ENCODE data around the gene MRAP. TPM values are rescaled to one million over a fixed set of nuclear protein-coding genes. Genes with fewer than 3 reads are reported as not detected.

MRAP gene
- total RNA-seq, 1 experiment from 2014 or later = not detected

GRCh38 chr21:32322676-32323075 is 24.0 kb downstream of the MRAP start:
- ChIA-PET CTCF (no interaction called here), POLR2A (ENCODE audit: unreplicated experiment) (no interaction called here)
- H3K4me1 ChIP-seq (replicated peaks; ENCODE audit: insufficient read depth) = no peaks in the 10 kb centered on the region
- H4K20me1 ChIP-seq (ENCODE audit: insufficient read depth) = no peaks in the 10 kb centered on the region
- TF ChIP-seq CTCF (conservative IDR thresholded peaks at IDR 0.05) (no peak), EZH2 (IDR thresholded peaks at IDR 0.05; ENCODE audit: low read depth) (no peak)
- no peak overlapping the region for H3K4me3 ChIP-seq
- H3K4me2 ChIP-seq = no peak overlapping the region
- no peaks in the 10 kb centered on the region for H3K9me2 ChIP-seq (ENCODE audit: insufficient read depth)
- DNase-seq = no peak
- no peaks in the 10 kb centered on the region for H3K9me3 ChIP-seq (ENCODE audit: insufficient read depth, low read depth)
- no peak overlapping the region for H3K27ac ChIP-seq
- H3K36me3 ChIP-seq (ENCODE audit: low read depth) = peaks cover 5% of the 10 kb centered on the region; the same call in 1 of the 2 replicates
- intact Hi-C loops (cut with micrococcal nuclease; ENCODE audit: unreplicated experiment) = no loop called here
- no peaks in the 10 kb centered on the region for H3K79me2 ChIP-seq (ENCODE audit: low read depth)
- no peak overlapping the region for H2AFZ ChIP-seq
- no peaks in the 10 kb centered on the region for H3F3A ChIP-seq (ENCODE audit: insufficient read depth, low read depth)
- BruUV-seq (replicated peaks) = no TSS peak
- H3K27me3 ChIP-seq (ENCODE audit: insufficient read depth, low read depth) = no peaks in the 10 kb centered on the region

- ChIA-PET POLR2A (ENCODE audit: unreplicated experiment) (no interaction called here), CTCF (no interaction called here)
- no peak overlapping the region for H3K4me3 ChIP-seq
- H3K9me3 ChIP-seq (ENCODE audit: insufficient read depth, low read depth) = no peaks in the 10 kb centered on the region
- H3K9me2 ChIP-seq (ENCODE audit: insufficient read depth) = no peaks in the 10 kb centered on the region
- DNase-seq = no peak
- H3K4me1 ChIP-seq (replicated peaks; ENCODE audit: insufficient read depth) = no peaks in the 10 kb centered on the region
- H3F3A ChIP-seq (ENCODE audit: insufficient read depth, low read depth) = no peaks in the 10 kb centered on the region
- peaks cover 5% of the 10 kb centered on the region; the same call in 1 of the 2 replicates for H3K36me3 ChIP-seq (ENCODE audit: low read depth)
- TF ChIP-seq EZH2 (IDR thresholded peaks at IDR 0.05; ENCODE audit: low read depth) (no peak), CTCF (conservative IDR thresholded peaks at IDR 0.05) (no peak)
- no peaks in the 10 kb centered on the region for H3K79me2 ChIP-seq (ENCODE audit: low read depth)
- H4K20me1 ChIP-seq (ENCODE audit: insufficient read depth) = no peaks in the 10 kb centered on the region
- intact Hi-C loops (cut with micrococcal nuclease; ENCODE audit: unreplicated experiment) = no loop called here
- H3K4me2 ChIP-seq = no peak overlapping the region
- H2AFZ ChIP-seq = no peak overlapping the region
- no peaks in the 10 kb centered on the region for H3K27me3 ChIP-seq (ENCODE audit: insufficient read depth, low read depth)
- no peak overlapping the region for H3K27ac ChIP-seq
- BruUV-seq (replicated peaks) = no TSS peak
Measured at GRCh38 chr21:32325706-32326105, 27.1 kb downstream of the MRAP start.

GRCh38 chr21:32328595-32328994 is 29.9 kb downstream of the MRAP start:
- Histone ChIP-seq H3K27me3 (ENCODE audit: insufficient read depth, low read depth) (no peaks in the 10 kb centered on the region), H3K9me2 (ENCODE audit: insufficient read depth) (no peaks in the 10 kb centered on the region), H3K9me3 (ENCODE audit: insufficient read depth, low read depth) (no peaks in the 10 kb centered on the region), H3K4me2 (no peak overlapping the region), H2AFZ (no peak overlapping the region), H4K20me1 (ENCODE audit: insufficient read depth) (0 out of 2 replicates have a peak, but pooled peaks cover 3% of the 10 kb centered on the region), H3K4me3 (no peak overlapping the region), H3K27ac (no peak overlapping the region), H3K36me3 (ENCODE audit: low read depth) (no peaks in the 10 kb centered on the region), H3K4me1 (replicated peaks; ENCODE audit: insufficient read depth) (no peaks in the 10 kb centered on the region), H3F3A (ENCODE audit: insufficient read depth, low read depth) (no peaks in the 10 kb centered on the region; the same call in 1 of the 2 replicates), H3K79me2 (ENCODE audit: low read depth) (no peaks in the 10 kb centered on the region)
- no TSS peak for BruUV-seq (replicated peaks)
- TF ChIP-seq CTCF (conservative IDR thresholded peaks at IDR 0.05) = no peak
- TF ChIP-seq EZH2 (IDR thresholded peaks at IDR 0.05; ENCODE audit: low read depth) = no peak
- ChIA-PET CTCF (no interaction called here), POLR2A (ENCODE audit: unreplicated experiment) (no interaction called here)
- no peak for DNase-seq
- intact Hi-C loops (cut with micrococcal nuclease; ENCODE audit: unreplicated experiment) = no loop called here

All from PC-9 (cell line).